Stimulated activated CD8-positive, alpha-beta memory T cell treated with anti-CD3 and anti-CD28 coated beads, Interleukin-15, amount 100 ng/mL, for 1 hour (primary cell): ENCODE results near the gene TLR9.

ENCODE experiments used
- DNase-seq: peaks from one replicate; pipeline ENCODE4 v3.0.0-alpha.2; 2020; ENCODE audit warnings: low read depth

The TLR9 gene

GRCh38 chr3:52216585-52217408 is 8.6 kb downstream of the TLR9 start:
- DNase-seq, result no peak

GRCh38 chr3:52215351-52215750 is 10.1 kb downstream of the TLR9 start:
- no peak for DNase-seq

GRCh38 chr3:52213901-52214300 is 11.5 kb downstream of the TLR9 start:
- no peak for DNase-seq

GRCh38 chr3:52213005-52213404 is 12.4 kb downstream of the TLR9 start:
- DNase-seq, result no peak

- DNase-seq, result no peak
Observed at GRCh38 chr3:52211268-52211891, 14.1 kb downstream of the TLR9 start.

GRCh38 chr3:52210550-52211046 is 14.8 kb downstream of the TLR9 start:
- DNase-seq, result no peak

- DNase-seq, result no peak
Observed at GRCh38 chr3:52210037-52210436, 15.4 kb downstream of the TLR9 start.

- no peak for DNase-seq
Observed at GRCh38 chr3:52208556-52208955, 16.9 kb downstream of the TLR9 start.

GRCh38 chr3:52205727-52206372 is 19.6 kb downstream of the TLR9 start:
- DNase-seq, result no peak

GRCh38 chr3:52204337-52205073 is 20.9 kb downstream of the TLR9 start:
- DNase-seq, result no peak

GRCh38 chr3:52203701-52204100 is 21.7 kb downstream of the TLR9 start:
- DNase-seq, result no peak

- DNase-seq, result no peak
Observed at GRCh38 chr3:52202384-52203077, 22.9 kb downstream of the TLR9 start.

- DNase-seq, result no peak
Observed at GRCh38 chr3:52200981-52201679, 24.3 kb downstream of the TLR9 start.

GRCh38 chr3:52198643-52199608 is 26.5 kb downstream of the TLR9 start:
- no peak for DNase-seq

- peak; percentile 89 for DNase-seq
Observed at GRCh38 chr3:52197842-52198625, 27.4 kb downstream of the TLR9 start, which contains the start of gene ALAS1. Gene ALAS1 (plus strand): TSS chr3:52198160. CDS start chr3:52199242, 1,082 bp downstream.

GRCh38 chr3:52197499-52197841 is 28.0 kb downstream of the TLR9 start:
- DNase-seq, result no peak

- DNase-seq, result no peak
Observed at GRCh38 chr3:52196977-52197376, 28.5 kb downstream of the TLR9 start.

- DNase-seq, result no peak
Observed at GRCh38 chr3:52195823-52196331, 29.6 kb downstream of the TLR9 start.

GRCh38 chr3:52195291-52195597 is 30.2 kb downstream of the TLR9 start:
- DNase-seq, result no peak
